HepG2 (cell line): Measurements from ENCODE around the gene ALDH4A1. TPM values are rescaled to one million over a fixed set of nuclear protein-coding genes. Genes with fewer than 3 reads are reported as not detected.

Source experiments
- BRCA1 ChIP-seq: sonication (generic); formaldehyde crosslinking; IDR thresholded peaks from 2 replicates; pipeline ENCODE4 v1.4.0; 2020; ENCODE audit warnings: missing genetic modification reagents
- GLI4 ChIP-seq: sonication (generic); formaldehyde crosslinking; IDR thresholded peaks from 2 replicates; pipeline ENCODE4 v1.5.1; 2020; ENCODE audit warnings: missing genetic modification reagents, mild to moderate bottlenecking, moderate library complexity, borderline replicate concordance
- HNRNPL ChIP-seq: fragments of 200-400 bp; formaldehyde crosslinking; IDR thresholded peaks from 2 replicates; pipeline ENCODE4 v1.6.1; 2017; ENCODE audit warnings: mild to moderate bottlenecking, low read depth, low read length
- IRX3 ChIP-seq: sonication (generic); formaldehyde crosslinking; IDR thresholded peaks from 2 replicates; pipeline ENCODE4 v1.8.1; 2023; ENCODE audit warnings: mild to moderate bottlenecking, low read depth, missing genetic modification reagents, borderline replicate concordance
- ISX ChIP-seq: sonication (generic); formaldehyde crosslinking; conservative IDR thresholded peaks from 2 replicates; pipeline ENCODE4 v1.5.0; 2020; ENCODE audit warnings: missing genetic modification reagents
- KAT8 ChIP-seq: IDR thresholded peaks from 2 replicates; pipeline ENCODE4 v1.6.1; 2016; ENCODE audit warnings: missing genetic modification reagents, missing compliant biosample characterization
- KMT2A ChIP-seq: sonication (generic); formaldehyde crosslinking; IDR thresholded peaks from 2 replicates; pipeline ENCODE4 v1.4.0; 2020; ENCODE audit warnings: missing genetic modification reagents
- ONECUT2 ChIP-seq: sonication (generic); formaldehyde crosslinking; IDR thresholded peaks from 2 replicates; pipeline ENCODE4 v1.4.0; 2020; ENCODE audit warnings: missing genetic modification reagents
- SALL1 ChIP-seq: sonication (generic); formaldehyde crosslinking; IDR thresholded peaks from 2 replicates; pipeline ENCODE4 v1.8.0; 2022; ENCODE audit warnings: mild to moderate bottlenecking, missing genetic modification reagents
- SIN3A ChIP-seq: IDR thresholded peaks from 2 replicates; pipeline ENCODE4 v1.6.1; 2011; ENCODE audit warnings: low read depth, mild to moderate bottlenecking, control low read depth, low read length, borderline replicate concordance
- STAT5B ChIP-seq: sonication (generic); formaldehyde crosslinking; IDR thresholded peaks from 2 replicates; pipeline ENCODE4 v1.4.0; 2020; ENCODE audit warnings: missing genetic modification reagents
- YY1 ChIP-seq: IDR thresholded peaks from 2 replicates; pipeline ENCODE4 v1.6.1; 2011; ENCODE audit warnings: low read length, low read depth, moderate library complexity, mild to moderate bottlenecking; ENCODE audit not compliant: insufficient read depth, insufficient replicate concordance
- ZBTB7B ChIP-seq: sonication (generic); formaldehyde crosslinking; IDR thresholded peaks from 2 replicates; pipeline ENCODE4 v1.4.0; 2020; ENCODE audit warnings: missing genetic modification reagents
- ZC3H13 ChIP-seq: sonication (generic); formaldehyde crosslinking; IDR thresholded peaks from 2 replicates; pipeline ENCODE4 v1.8.1; 2023; ENCODE audit warnings: mild to moderate bottlenecking, missing genetic modification reagents, moderate library complexity
- ZFP36L2 ChIP-seq: sonication (generic); formaldehyde crosslinking; IDR thresholded peaks from 2 replicates; pipeline ENCODE4 v1.4.0; 2020; ENCODE audit warnings: missing genetic modification reagents
- ZNF12 ChIP-seq: sonication (generic); formaldehyde crosslinking; IDR thresholded peaks from 2 replicates; pipeline ENCODE4 v1.5.0; 2020; ENCODE audit warnings: missing genetic modification reagents
- ZNF121 ChIP-seq: sonication (generic); formaldehyde crosslinking; IDR thresholded peaks from 2 replicates; pipeline ENCODE4 v1.5.0; 2020; ENCODE audit warnings: mild to moderate bottlenecking, missing genetic modification reagents
- ZNF30 ChIP-seq: sonication (generic); formaldehyde crosslinking; IDR thresholded peaks from 2 replicates; pipeline ENCODE4 v1.5.0; 2020; ENCODE audit warnings: mild to moderate bottlenecking, missing genetic modification reagents
- ZNF331 ChIP-seq: sonication (generic); formaldehyde crosslinking; IDR thresholded peaks from 2 replicates; pipeline ENCODE4 v1.4.0; 2020; ENCODE audit warnings: missing genetic modification reagents
- ZNF496 ChIP-seq: sonication (generic); formaldehyde crosslinking; IDR thresholded peaks from 2 replicates; pipeline ENCODE4 v1.8.1; 2023; ENCODE audit warnings: mild to moderate bottlenecking, moderate library complexity, missing genetic modification reagents; ENCODE audit not compliant: insufficient replicate concordance
- ZNF546 ChIP-seq: sonication (generic); formaldehyde crosslinking; conservative IDR thresholded peaks from 2 replicates; pipeline ENCODE4 v1.8.1; 2023; ENCODE audit warnings: mild to moderate bottlenecking, missing genetic modification reagents
- ZNF629 ChIP-seq: sonication (generic); formaldehyde crosslinking; conservative IDR thresholded peaks from 2 replicates; pipeline ENCODE4 v1.5.0; 2020; ENCODE audit warnings: missing genetic modification reagents
- polyA plus RNA-seq, 8 experiments: library from polyadenylated mRNA; depleted of rRNA in 3 of 8; stranded (reverse) in 7 of 8; unstranded in 1 of 8; fragments of >200 nt; fragmentation: Illumina TruSeq in 4 of 8; extraction: Trizol in 4 of 8; gene quantifications; 2 replicates each; pipeline versions ENCODE4 v1.2.1 to v1.2.3, GENCODE V29; 2011 to 2016; ENCODE audit warnings: low read depth in 4 of 8, missing spikeins in 1 of 8, mixed read lengths in 1 of 8; ENCODE audit not compliant: insufficient read depth in 1 of 8
- total RNA-seq, 5 experiments: library from RNA; depleted of rRNA; stranded (reverse); fragments of >200 nt; fragmentation: Illumina TruSeq; extraction: Trizol; gene quantifications; 2 replicates each; pipeline ENCODE4 v1.2.3, GENCODE V29; 2016; ENCODE audit warnings: low read depth in 1 of 5
- TF ChIP-seq, protein P1 (sequence below): sonication (generic); formaldehyde crosslinking; conservative IDR thresholded peaks from 2 replicates; pipeline ENCODE4 v1.4.0; 2020; ENCODE audit warnings: mild to moderate bottlenecking, missing genetic modification reagents, moderate library complexity
- TF ChIP-seq, protein P2 (sequence below): IDR thresholded peaks from 2 replicates; pipeline ENCODE4 v1.6.1; 2016; ENCODE audit warnings: mild to moderate bottlenecking
- TF ChIP-seq, protein P3 (sequence below): sonication (generic); formaldehyde crosslinking; IDR thresholded peaks from 2 replicates; pipeline ENCODE4 v1.9.0; 2021; ENCODE audit warnings: missing genetic modification reagents, mild to moderate bottlenecking, borderline replicate concordance

ALDH4A1 gene
- total and polyA plus RNA-seq, 2 of the 13 experiments (the other 11 are each of a cell fraction or from before 2014, with no cell fraction given): 76.4 to 240 TPM

DNA sequence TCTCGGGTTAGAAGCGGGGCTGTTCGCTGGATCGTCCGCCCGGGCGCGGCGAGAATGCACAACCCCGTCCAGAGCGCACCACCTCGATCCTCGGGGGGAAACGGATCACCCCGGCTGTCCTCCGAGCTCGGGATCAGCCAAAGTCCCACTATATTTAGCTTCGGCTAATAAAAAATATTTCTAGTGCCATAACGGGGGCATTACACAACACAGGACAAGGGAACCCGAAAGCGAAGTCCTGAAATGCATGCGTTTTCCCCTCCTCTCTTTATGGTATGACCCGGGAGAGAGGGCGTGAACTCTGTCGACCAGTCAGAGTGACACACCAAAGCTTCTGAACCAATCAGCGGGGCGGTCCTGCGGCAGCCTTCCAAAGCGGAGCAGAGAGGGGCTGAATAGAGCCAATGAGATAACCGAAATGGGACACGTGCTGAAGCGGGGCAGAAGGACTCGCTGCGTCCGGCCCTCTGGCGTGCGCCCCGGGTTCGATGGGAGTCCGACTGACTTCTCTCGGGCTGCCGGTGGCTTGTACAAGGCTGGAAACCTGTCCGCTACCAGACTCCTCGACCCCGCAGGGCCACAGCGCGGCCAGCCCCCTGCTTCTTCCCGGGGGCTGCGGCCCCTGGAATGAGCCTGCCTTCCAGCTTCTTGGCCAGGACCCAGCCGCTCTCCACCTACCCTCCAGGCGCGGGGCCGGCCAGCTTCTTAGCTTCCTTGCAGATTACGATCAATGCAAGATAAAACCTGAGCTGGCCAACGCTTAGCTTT, at the start of gene ALDH4A1 (continued):
- TF ChIP-seq, protein P1, sequence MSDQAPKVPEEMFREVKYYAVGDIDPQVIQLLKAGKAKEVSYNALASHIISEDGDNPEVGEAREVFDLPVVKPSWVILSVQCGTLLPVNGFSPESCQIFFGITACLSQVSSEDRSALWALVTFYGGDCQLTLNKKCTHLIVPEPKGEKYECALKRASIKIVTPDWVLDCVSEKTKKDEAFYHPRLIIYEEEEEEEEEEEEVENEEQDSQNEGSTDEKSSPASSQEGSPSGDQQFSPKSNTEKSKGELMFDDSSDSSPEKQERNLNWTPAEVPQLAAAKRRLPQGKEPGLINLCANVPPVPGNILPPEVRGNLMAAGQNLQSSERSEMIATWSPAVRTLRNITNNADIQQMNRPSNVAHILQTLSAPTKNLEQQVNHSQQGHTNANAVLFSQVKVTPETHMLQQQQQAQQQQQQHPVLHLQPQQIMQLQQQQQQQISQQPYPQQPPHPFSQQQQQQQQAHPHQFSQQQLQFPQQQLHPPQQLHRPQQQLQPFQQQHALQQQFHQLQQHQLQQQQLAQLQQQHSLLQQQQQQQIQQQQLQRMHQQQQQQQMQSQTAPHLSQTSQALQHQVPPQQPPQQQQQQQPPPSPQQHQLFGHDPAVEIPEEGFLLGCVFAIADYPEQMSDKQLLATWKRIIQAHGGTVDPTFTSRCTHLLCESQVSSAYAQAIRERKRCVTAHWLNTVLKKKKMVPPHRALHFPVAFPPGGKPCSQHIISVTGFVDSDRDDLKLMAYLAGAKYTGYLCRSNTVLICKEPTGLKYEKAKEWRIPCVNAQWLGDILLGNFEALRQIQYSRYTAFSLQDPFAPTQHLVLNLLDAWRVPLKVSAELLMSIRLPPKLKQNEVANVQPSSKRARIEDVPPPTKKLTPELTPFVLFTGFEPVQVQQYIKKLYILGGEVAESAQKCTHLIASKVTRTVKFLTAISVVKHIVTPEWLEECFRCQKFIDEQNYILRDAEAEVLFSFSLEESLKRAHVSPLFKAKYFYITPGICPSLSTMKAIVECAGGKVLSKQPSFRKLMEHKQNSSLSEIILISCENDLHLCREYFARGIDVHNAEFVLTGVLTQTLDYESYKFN (CRISPR knock-in tag): peak; percentile 41
- no peak for TF ChIP-seq ZC3H13 (CRISPR knock-in tag)
- TF ChIP-seq ONECUT2 (CRISPR knock-in tag): no peak
- no peak for TF ChIP-seq GLI4 (CRISPR knock-in tag)
- no peak for TF ChIP-seq ISX
- TF ChIP-seq, protein P2, sequence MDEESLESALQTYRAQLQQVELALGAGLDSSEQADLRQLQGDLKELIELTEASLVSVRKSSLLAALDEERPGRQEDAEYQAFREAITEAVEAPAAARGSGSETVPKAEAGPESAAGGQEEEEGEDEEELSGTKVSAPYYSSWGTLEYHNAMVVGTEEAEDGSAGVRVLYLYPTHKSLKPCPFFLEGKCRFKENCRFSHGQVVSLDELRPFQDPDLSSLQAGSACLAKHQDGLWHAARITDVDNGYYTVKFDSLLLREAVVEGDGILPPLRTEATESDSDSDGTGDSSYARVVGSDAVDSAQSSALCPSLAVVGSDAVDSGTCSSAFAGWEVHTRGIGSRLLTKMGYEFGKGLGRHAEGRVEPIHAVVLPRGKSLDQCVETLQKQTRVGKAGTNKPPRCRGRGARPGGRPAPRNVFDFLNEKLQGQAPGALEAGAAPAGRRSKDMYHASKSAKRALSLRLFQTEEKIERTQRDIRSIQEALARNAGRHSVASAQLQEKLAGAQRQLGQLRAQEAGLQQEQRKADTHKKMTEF (CRISPR knock-in tag): peak; percentile 46
- TF ChIP-seq SALL1 (CRISPR knock-in tag): peak; percentile 53; the same call in 1 of the 2 replicates
- peak; percentile 86 for TF ChIP-seq SIN3A
- no peak for TF ChIP-seq ZNF30 (CRISPR knock-in tag)
- TF ChIP-seq KMT2A (CRISPR knock-in tag): peak; percentile 71
- no peak for TF ChIP-seq HNRNPL
- TF ChIP-seq STAT5B (CRISPR knock-in tag): no peak
- TF ChIP-seq KAT8 (CRISPR knock-in tag): peak; percentile 61
- TF ChIP-seq ZBTB7B (CRISPR knock-in tag): 0 out of 2 replicates have a peak, but pooled peaks have one; percentile 10
- TF ChIP-seq BRCA1 (CRISPR knock-in tag): no peak
- TF ChIP-seq ZNF121 (CRISPR knock-in tag): no peak; the same call in 1 of the 2 replicates
- TF ChIP-seq ZNF496: no peak
- TF ChIP-seq ZFP36L2: no peak
- no peak; the same call in 1 of the 2 replicates for TF ChIP-seq ZNF12 (CRISPR knock-in tag)
- TF ChIP-seq ZNF331 (CRISPR knock-in tag): no peak
- TF ChIP-seq IRX3 (CRISPR knock-in tag): no peak
- peak; percentile 25 for TF ChIP-seq YY1
- TF ChIP-seq ZNF629: no peak
- TF ChIP-seq ZNF546 (CRISPR knock-in tag): peak; percentile 43; the same call in 1 of the 2 replicates
- TF ChIP-seq, protein P3, sequence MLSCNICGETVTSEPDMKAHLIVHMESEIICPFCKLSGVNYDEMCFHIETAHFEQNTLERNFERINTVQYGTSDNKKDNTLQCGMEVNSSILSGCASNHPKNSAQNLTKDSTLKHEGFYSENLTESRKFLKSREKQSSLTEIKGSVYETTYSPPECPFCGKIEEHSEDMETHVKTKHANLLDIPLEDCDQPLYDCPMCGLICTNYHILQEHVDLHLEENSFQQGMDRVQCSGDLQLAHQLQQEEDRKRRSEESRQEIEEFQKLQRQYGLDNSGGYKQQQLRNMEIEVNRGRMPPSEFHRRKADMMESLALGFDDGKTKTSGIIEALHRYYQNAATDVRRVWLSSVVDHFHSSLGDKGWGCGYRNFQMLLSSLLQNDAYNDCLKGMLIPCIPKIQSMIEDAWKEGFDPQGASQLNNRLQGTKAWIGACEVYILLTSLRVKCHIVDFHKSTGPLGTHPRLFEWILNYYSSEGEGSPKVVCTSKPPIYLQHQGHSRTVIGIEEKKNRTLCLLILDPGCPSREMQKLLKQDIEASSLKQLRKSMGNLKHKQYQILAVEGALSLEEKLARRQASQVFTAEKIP (CRISPR knock-in tag): no peak
